NCI-H2196 treated with DMSO at 0.1 percent for 48 hours (cell line): ENCODE results near the gene CLEC16A.

ENCODE experiments used
- DNase-seq: peaks from one replicate; lab custom pipeline; 2025; ENCODE audit not compliant: unreplicated experiment; lab: John Stamatoyannopoulos, UW

The CLEC16A gene

GRCh38 chr16:11231367-11231970 lies 287.1 kb downstream of the CLEC16A start:
- no peak for DNase-seq
